ENCODE results near the gene TRERF1. TPM values are rescaled to one million over a fixed set of nuclear protein-coding genes. Genes with fewer than 3 reads are reported as not detected.

TRERF1 gene
- total RNA-seq, 5 donors from 2014 or later (not counting 1 experiment from before 2014, with no cell fraction given), result 20.5 to 52.2 (median 25.6) TPM

DNA sequence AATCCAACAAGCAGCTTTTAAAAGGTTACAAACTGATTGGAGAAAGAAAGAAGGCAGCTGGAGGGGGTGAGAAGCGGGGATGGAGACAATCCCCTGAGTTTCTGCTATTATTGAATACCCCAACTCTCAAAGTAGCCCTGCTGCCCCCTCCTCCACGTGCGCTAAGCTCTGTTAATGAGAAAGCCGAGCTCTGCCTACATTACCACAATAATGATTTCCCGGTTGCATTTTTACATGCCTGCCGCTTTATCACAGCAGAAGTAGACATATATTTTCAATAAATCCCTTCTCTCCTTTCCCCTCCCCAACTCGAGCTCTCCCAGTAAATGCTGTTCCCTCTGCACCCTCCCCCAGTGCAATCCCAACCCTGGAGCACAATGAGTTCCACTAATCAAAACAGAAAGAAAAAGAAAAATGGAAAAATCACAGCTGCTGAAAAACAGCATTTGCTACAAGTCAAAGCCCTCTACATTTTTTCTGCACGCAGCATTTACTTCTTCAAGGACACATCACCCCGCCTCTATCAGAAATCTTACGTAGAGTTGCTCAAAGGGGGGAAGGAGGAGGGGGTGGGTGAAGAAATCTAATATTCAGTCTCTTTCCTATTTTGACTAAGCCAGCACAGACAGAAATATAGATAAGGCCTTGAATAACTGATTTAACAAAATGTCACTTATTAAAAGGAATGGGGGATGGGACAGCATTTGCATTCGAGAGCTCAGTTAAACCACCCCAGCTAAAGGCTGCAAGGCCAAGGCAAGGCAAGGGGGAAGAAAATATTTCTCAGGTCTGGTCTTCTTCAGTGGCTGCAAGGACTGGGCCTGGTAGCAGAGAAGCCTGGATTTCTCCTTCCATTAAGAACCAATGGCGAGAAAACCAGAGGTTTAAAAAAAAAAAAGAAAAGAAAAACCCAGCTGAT lies 10.7 kb downstream of the TRERF1 start:
- Mint-ChIP-seq H3K4me1 (peaks cover 69 to 79% (median 78%) of the 10 kb centered on the region in 3 donors), H3K9me3 (no peaks in the 10 kb centered on the region), H3K27ac (peak overlapping the region; percentile 86 to 96), H3K4me3 (peak overlapping the region; percentile 44 to 77 (median 57)), H3K36me3 (peaks cover 8% of the 10 kb centered on the region), H3K27me3 (no peaks in the 10 kb centered on the region)
- ChIA-PET POLR2A (interaction anchor here in 1 of 2 donors (0.8 kb wide), 1 partner anchor 56 kb away, joined by 4 read pairs; no protein-coding TSS in a partner anchor), CTCF (interaction anchor here in 1 of 2 donors (0.6 to 1.4 kb wide), 6 partner anchors 13 to 946 kb away, joined by 3 to 4 read pairs (median 3); no protein-coding TSS in a partner anchor)
- H3K27me3 ChIP-seq (replicated peaks in 1 of 2; ENCODE audit: control insufficient read depth in 2 of 2, extremely low read depth in 1 of 2, insufficient read depth in 2 of 2, low read length in 1 of 2), result no peaks in the 10 kb centered on the region
- DNase-seq (peak in 1 of 35 experiments; percentile 31), ATAC-seq (replicated peaks in 1 of 4) (peak in 2 of 4 experiments; percentile 24 to 41)
- H3K27ac ChIP-seq (ENCODE audit: low read length), result peak overlapping the region; percentile 20
- 94% methylated on average over 5 of the region's 12 CpGs for WGBS (ENCODE audit: insufficient coverage)
- H3K4me3 ChIP-seq (ENCODE audit: control insufficient read depth in 1 of 2, extremely low read depth in 1 of 2, low read length in 1 of 2), result no peak overlapping the region
- no peaks in the 10 kb centered on the region for H3K9me3 ChIP-seq
- H3K4me1 ChIP-seq (ENCODE audit: control insufficient read depth in 1 of 2, extremely low read depth in 1 of 2, insufficient read depth in 2 of 2, low read length in 2 of 2), result peaks cover 8 to 48% of the 10 kb centered on the region in 2 experiments
- no peaks in the 10 kb centered on the region for H3K36me3 ChIP-seq (ENCODE audit: control insufficient read depth in 2 of 2, extremely low read depth in 1 of 2, insufficient read depth in 1 of 2, low read length in 1 of 2)

GRCh38 chr6:42440027-42440426 lies 11.7 kb downstream of the TRERF1 start:
- Histone ChIP-seq H3K27me3 (replicated peaks in 1 of 2; ENCODE audit: control insufficient read depth in 2 of 2, extremely low read depth in 1 of 2, insufficient read depth in 2 of 2, low read length in 1 of 2) (no peaks in the 10 kb centered on the region), H3K9me3 (no peaks in the 10 kb centered on the region), H3K4me1 (ENCODE audit: control insufficient read depth in 1 of 2, extremely low read depth in 1 of 2, insufficient read depth in 2 of 2, low read length in 2 of 2) (peaks cover 8 to 40% of the 10 kb centered on the region in 2 experiments), H3K4me3 (ENCODE audit: control insufficient read depth in 1 of 2, extremely low read depth in 1 of 2, low read length in 1 of 2) (no peak overlapping the region), H3K36me3 (ENCODE audit: control insufficient read depth in 2 of 2, extremely low read depth in 1 of 2, insufficient read depth in 1 of 2, low read length in 1 of 2) (no peaks in the 10 kb centered on the region), H3K27ac (ENCODE audit: low read length) (no peak overlapping the region)
- Mint-ChIP-seq H3K9me3 (peaks cover 0 to 2% (median 1%) of the 10 kb centered on the region in 3 donors), H3K27me3 (no peaks in the 10 kb centered on the region), H3K4me3 (no peak overlapping the region), H3K36me3 (peaks cover 10% of the 10 kb centered on the region), H3K4me1 (peaks cover 59 to 70% (median 69%) of the 10 kb centered on the region in 3 donors), H3K27ac (peak overlapping the region; percentile 86 to 96)
- ChIA-PET POLR2A (no interaction called here), CTCF (no interaction called here)
- ATAC-seq (replicated peaks in 1 of 4), result no peak
- no peak for DNase-seq
- WGBS (ENCODE audit: insufficient coverage), result 67% methylated on average over 1 of the region's 6 CpGs

- no peak for ATAC-seq (replicated peaks in 1 of 4)
- no peak for DNase-seq
- Histone ChIP-seq H3K27ac (ENCODE audit: low read length) (no peak overlapping the region), H3K9me3 (no peaks in the 10 kb centered on the region), H3K27me3 (replicated peaks in 1 of 2; ENCODE audit: control insufficient read depth in 2 of 2, extremely low read depth in 1 of 2, insufficient read depth in 2 of 2, low read length in 1 of 2) (no peaks in the 10 kb centered on the region), H3K4me1 (ENCODE audit: control insufficient read depth in 1 of 2, extremely low read depth in 1 of 2, insufficient read depth in 2 of 2, low read length in 2 of 2) (peaks cover 2 to 20% of the 10 kb centered on the region in 2 experiments), H3K4me3 (ENCODE audit: control insufficient read depth in 1 of 2, extremely low read depth in 1 of 2, low read length in 1 of 2) (no peak overlapping the region), H3K36me3 (ENCODE audit: control insufficient read depth in 2 of 2, extremely low read depth in 1 of 2, insufficient read depth in 1 of 2, low read length in 1 of 2) (peaks cover 5 to 10% of the 10 kb centered on the region in 2 donors)
- WGBS (ENCODE audit: insufficient coverage), result 80% methylated on average over 1 of the region's 2 CpGs
- H3K27me3 Mint-ChIP-seq, result no peaks in the 10 kb centered on the region
- H3K36me3 Mint-ChIP-seq, result peaks cover 34% of the 10 kb centered on the region
- no peak overlapping the region for H3K4me3 Mint-ChIP-seq
- CTCF ChIA-PET, result interaction anchor here in 1 of 2 donors (0.6 kb wide), 1 partner anchor 584 kb away, joined by 3 read pairs; no protein-coding TSS in a partner anchor
- H3K27ac Mint-ChIP-seq, result no peak overlapping the region
- POLR2A ChIA-PET, result no interaction called here
- H3K9me3 Mint-ChIP-seq, result peaks cover 0 to 16% (median 10%) of the 10 kb centered on the region in 3 donors
- H3K4me1 Mint-ChIP-seq, result peaks cover 30 to 54% (median 50%) of the 10 kb centered on the region in 3 donors
Measured at GRCh38 chr6:42436825-42437224, 14.9 kb downstream of the TRERF1 start.

DNA sequence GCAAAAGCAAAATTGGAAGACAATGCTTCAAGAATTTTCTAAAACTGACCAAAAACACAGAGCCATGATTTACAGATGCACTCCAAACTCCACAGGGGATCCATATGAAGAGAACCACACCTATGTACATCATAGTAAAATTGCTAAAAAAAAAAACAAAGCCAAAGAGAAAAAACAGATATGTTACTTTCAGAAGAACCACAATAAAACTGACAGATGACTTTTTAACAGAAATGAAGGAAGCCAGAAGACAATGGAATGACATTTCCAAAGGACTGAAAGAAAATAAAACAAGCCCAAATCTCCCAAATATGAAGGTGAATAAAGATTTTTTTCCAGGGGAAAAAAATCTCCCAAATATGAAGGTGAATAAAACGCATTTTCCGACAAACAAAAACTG lies 17.5 kb downstream of the TRERF1 start:
- H3K4me1 Mint-ChIP-seq, result peaks cover 30 to 47% (median 43%) of the 10 kb centered on the region in 3 donors
- H3K4me3 ChIP-seq (ENCODE audit: control insufficient read depth in 1 of 2, extremely low read depth in 1 of 2, low read length in 1 of 2), result no peak overlapping the region
- no CpG with 5 or more reads among the region's 2 CpGs for WGBS (ENCODE audit: insufficient coverage)
- no peaks in the 10 kb centered on the region for H3K27me3 Mint-ChIP-seq
- peaks cover 5 to 12% of the 10 kb centered on the region in 2 experiments for H3K4me1 ChIP-seq (ENCODE audit: control insufficient read depth in 1 of 2, extremely low read depth in 1 of 2, insufficient read depth in 2 of 2, low read length in 2 of 2)
- H3K27ac Mint-ChIP-seq, result no peak overlapping the region
- CTCF ChIA-PET, result no interaction called here
- ATAC-seq (replicated peaks in 1 of 4) (no peak), DNase-seq (no peak)
- H3K27ac ChIP-seq (ENCODE audit: low read length), result no peak overlapping the region
- POLR2A ChIA-PET, result no interaction called here
- peaks cover 5 to 10% of the 10 kb centered on the region in 2 donors for H3K36me3 ChIP-seq (ENCODE audit: control insufficient read depth in 2 of 2, extremely low read depth in 1 of 2, insufficient read depth in 1 of 2, low read length in 1 of 2)
- H3K9me3 ChIP-seq, result no peaks in the 10 kb centered on the region
- H3K36me3 Mint-ChIP-seq, result peaks cover 42% of the 10 kb centered on the region
- no peak overlapping the region for H3K4me3 Mint-ChIP-seq
- no peaks in the 10 kb centered on the region for H3K27me3 ChIP-seq (replicated peaks in 1 of 2; ENCODE audit: control insufficient read depth in 2 of 2, extremely low read depth in 1 of 2, insufficient read depth in 2 of 2, low read length in 1 of 2)
- H3K9me3 Mint-ChIP-seq, result peaks cover 0 to 16% (median 10%) of the 10 kb centered on the region in 3 donors

DNA sequence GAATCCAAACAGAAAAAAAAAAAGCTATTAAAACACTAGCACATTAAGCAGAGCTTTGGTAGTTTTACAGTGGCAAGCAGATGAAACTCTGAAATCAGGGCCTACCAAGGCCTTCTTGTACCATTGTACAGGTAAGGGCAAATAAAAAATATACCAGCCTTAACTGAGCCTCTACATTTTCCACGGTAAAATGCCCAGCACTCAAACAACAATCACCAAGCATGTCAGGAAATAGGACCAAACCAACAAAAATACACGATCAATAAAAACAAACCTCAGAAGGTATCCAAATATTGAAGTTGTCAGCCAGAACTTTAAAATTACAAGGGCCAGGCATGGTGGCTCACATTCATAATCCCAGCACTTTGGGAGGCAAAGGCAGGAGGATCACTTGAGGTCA lies 18.3 kb downstream of the TRERF1 start:
- peak overlapping the region in 1 of 2 donors; percentile 39 for H3K27ac Mint-ChIP-seq
- peaks cover 34% of the 10 kb centered on the region for H3K36me3 Mint-ChIP-seq
- H3K4me1 Mint-ChIP-seq, result peaks cover 33 to 48% (median 44%) of the 10 kb centered on the region in 3 donors
- POLR2A ChIA-PET, result interaction anchor here in 1 of 2 donors (0.5 kb wide), 1 partner anchor 394 kb away, joined by 3 read pairs; no protein-coding TSS in a partner anchor
- peaks cover 0 to 16% (median 10%) of the 10 kb centered on the region in 3 donors for H3K9me3 Mint-ChIP-seq
- H3K4me3 Mint-ChIP-seq, result no peak overlapping the region
- Histone ChIP-seq H3K9me3 (no peaks in the 10 kb centered on the region), H3K27ac (ENCODE audit: low read length) (no peak overlapping the region), H3K4me1 (ENCODE audit: control insufficient read depth in 1 of 2, extremely low read depth in 1 of 2, insufficient read depth in 2 of 2, low read length in 2 of 2) (peaks cover 8 to 20% of the 10 kb centered on the region in 2 experiments), H3K4me3 (ENCODE audit: control insufficient read depth in 1 of 2, extremely low read depth in 1 of 2, low read length in 1 of 2) (no peak overlapping the region), H3K27me3 (replicated peaks in 1 of 2; ENCODE audit: control insufficient read depth in 2 of 2, extremely low read depth in 1 of 2, insufficient read depth in 2 of 2, low read length in 1 of 2) (no peaks in the 10 kb centered on the region), H3K36me3 (ENCODE audit: control insufficient read depth in 2 of 2, extremely low read depth in 1 of 2, insufficient read depth in 1 of 2, low read length in 1 of 2) (peaks cover 5 to 10% of the 10 kb centered on the region in 2 donors)
- CTCF ChIA-PET, result interaction anchor here in 1 of 2 donors (0.6 to 1.4 kb wide), 3 partner anchors 16 to 600 kb away, joined by 3 to 10 read pairs (median 3); no protein-coding TSS in a partner anchor
- DNase-seq (no peak), ATAC-seq (replicated peaks in 1 of 4) (no peak)
- H3K27me3 Mint-ChIP-seq, result no peaks in the 10 kb centered on the region
- 100% methylated on average over 1 of the region's 2 CpGs for WGBS (ENCODE audit: insufficient coverage)

DNA sequence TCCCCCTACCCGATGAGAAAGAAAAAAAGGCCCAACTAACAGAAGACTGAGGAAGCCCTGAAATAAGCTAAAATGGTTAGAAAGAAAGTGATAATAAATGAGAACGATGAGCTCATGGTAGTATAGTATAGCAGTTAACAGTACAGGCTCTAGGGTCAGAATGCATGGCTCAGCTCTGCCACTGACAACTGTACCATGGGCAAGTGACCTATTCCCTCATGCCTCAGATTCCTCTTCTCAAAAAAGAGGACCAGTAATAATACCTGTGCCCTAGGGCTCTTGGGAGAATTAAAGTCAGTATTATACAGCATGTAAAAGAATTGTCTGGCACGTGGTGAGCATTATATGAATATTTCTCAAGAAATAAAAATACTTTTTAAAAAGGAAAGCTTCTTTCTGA lies 19.8 kb downstream of the TRERF1 start:
- peaks cover 8 to 28% of the 10 kb centered on the region in 2 experiments for H3K4me1 ChIP-seq (ENCODE audit: control insufficient read depth in 1 of 2, extremely low read depth in 1 of 2, insufficient read depth in 2 of 2, low read length in 2 of 2)
- peak overlapping the region; percentile 52 to 68 for H3K27ac Mint-ChIP-seq
- no peaks in the 10 kb centered on the region for H3K9me3 ChIP-seq
- no peak overlapping the region for H3K4me3 ChIP-seq (ENCODE audit: control insufficient read depth in 1 of 2, extremely low read depth in 1 of 2, low read length in 1 of 2)
- ATAC-seq (replicated peaks in 1 of 4) (no peak), DNase-seq (no peak)
- ChIA-PET POLR2A (interaction anchor here in 1 of 2 donors (0.6 kb wide), 1 partner anchor 490 kb away, joined by 5 read pairs; no protein-coding TSS in a partner anchor), CTCF (interaction anchor here (0.6 to 1.4 kb wide), 3 partner anchors 17 to 433 kb away, joined by 3 to 10 read pairs (median 3); no protein-coding TSS in a partner anchor)
- H3K36me3 ChIP-seq (ENCODE audit: control insufficient read depth in 2 of 2, extremely low read depth in 1 of 2, insufficient read depth in 1 of 2, low read length in 1 of 2), result peaks cover 5 to 10% of the 10 kb centered on the region in 2 donors
- no peak overlapping the region for H3K4me3 Mint-ChIP-seq
- WGBS (ENCODE audit: insufficient coverage), result 100% methylated on average over 1 of the region's 3 CpGs
- H3K27me3 Mint-ChIP-seq, result no peaks in the 10 kb centered on the region
- peaks cover 34% of the 10 kb centered on the region for H3K36me3 Mint-ChIP-seq
- no peaks in the 10 kb centered on the region for H3K27me3 ChIP-seq (replicated peaks in 1 of 2; ENCODE audit: control insufficient read depth in 2 of 2, extremely low read depth in 1 of 2, insufficient read depth in 2 of 2, low read length in 1 of 2)
- H3K9me3 Mint-ChIP-seq, result peaks cover 0 to 16% (median 10%) of the 10 kb centered on the region in 3 donors
- peaks cover 37 to 51% (median 44%) of the 10 kb centered on the region in 3 donors for H3K4me1 Mint-ChIP-seq
- H3K27ac ChIP-seq (ENCODE audit: low read length), result no peak overlapping the region
